Naive thymus-derived CD4-positive, alpha-beta T cell (primary cell): ENCODE results near the gene TKTL2. TPM values are rescaled to one million over a fixed set of nuclear protein-coding genes. Genes with fewer than 3 reads are reported as not detected.
"Not testable (repeated sequence)": the region's sequence is repeated elsewhere in the genome, so short reads cannot be mapped to it uniquely, and the experiment has no call there.

Experiments used
- ATAC-seq: fragments of 150-1000 bp; cut with Tn5 transposase; 2 replicates; pipeline ENCODE4 v1.10.0; 2021; ENCODE audit warnings: mild to moderate bottlenecking, moderate library complexity
- CTCF ChIA-PET: fragments of 350-600 bp; sonication (Branson Sonifier 250); formaldehyde crosslinking; loops from one replicate; lab custom pipeline; 2021; ENCODE audit warnings: antibody characterized with exemption; lab: Charles Lee
- POLR2A ChIA-PET: fragments of 350-600 bp; sonication (Branson Sonifier 250); formaldehyde crosslinking; loops from one replicate; lab custom pipeline; 2021; ENCODE audit warnings: antibody characterized with exemption, inconsistent platforms; lab: Charles Lee
- DNase-seq, 9 donors: peaks; one replicate each; pipeline versions ENCODE4 v3.0.0 to v3.0.0-alpha.2; 2020 to 2022; ENCODE audit warnings: mixed read lengths in 1 of 9
- H3K27ac ChIP-seq: one replicate; pipeline ENCODE4 v1.7.0; 2013; ENCODE audit warnings: mild to moderate bottlenecking, low read depth, low read length, moderate library complexity
- H3K27me3 ChIP-seq, 2 donors: one replicate each; pipeline ENCODE4 v1.7.0; 2013; ENCODE audit warnings: low read length in 2 of 2, mild to moderate bottlenecking in 2 of 2, moderate library complexity in 2 of 2; ENCODE audit not compliant: control insufficient read depth in 2 of 2, insufficient read depth in 2 of 2
- H3K36me3 ChIP-seq, 3 experiments: 1 replicate in 2 of 3; 2 replicates in 1 of 3; pipeline ENCODE4 v1.7.0; 2013; ENCODE audit warnings: low read length in 3 of 3, mild to moderate bottlenecking in 3 of 3, moderate library complexity in 1 of 3; ENCODE audit not compliant: insufficient read depth in 3 of 3, control insufficient read depth in 2 of 3
- H3K4me1 ChIP-seq, 2 donors: one replicate each; pipeline ENCODE4 v1.7.0; 2013; ENCODE audit warnings: low read length in 2 of 2, mild to moderate bottlenecking in 2 of 2, moderate library complexity in 1 of 2; ENCODE audit not compliant: control insufficient read depth in 2 of 2, insufficient read depth in 2 of 2
- H3K4me3 ChIP-seq: 2 replicates; pipeline ENCODE4 v1.7.0; 2013; ENCODE audit warnings: mild to moderate bottlenecking, low read length
- H3K9me3 ChIP-seq, 3 experiments: 1 replicate in 2 of 3; 2 replicates in 1 of 3; pipeline ENCODE4 v1.7.0; 2013; ENCODE audit warnings: low read length in 3 of 3; ENCODE audit not compliant: control insufficient read depth in 2 of 3
- H3K27ac Mint-ChIP-seq, 9 donors: one replicate each; pipeline ENCODE4 v1.8.0; 2020 to 2022; ENCODE audit warnings: mixed read lengths in 9 of 9, mild to moderate bottlenecking in 8 of 9, moderate library complexity in 5 of 9, inconsistent platforms in 2 of 9
- H3K27me3 Mint-ChIP-seq, 5 donors: one replicate each; pipeline ENCODE4 v1.8.0; 2021 to 2022; ENCODE audit warnings: mixed read lengths in 5 of 5, mild to moderate bottlenecking in 1 of 5
- H3K36me3 Mint-ChIP-seq, 5 donors: one replicate each; pipeline ENCODE4 v1.8.0; 2020 to 2022; ENCODE audit warnings: mixed read lengths in 5 of 5, mild to moderate bottlenecking in 3 of 5, inconsistent platforms in 1 of 5
- H3K4me1 Mint-ChIP-seq, 7 donors: one replicate each; pipeline ENCODE4 v1.8.0; 2020 to 2022; ENCODE audit warnings: mixed read lengths in 7 of 7, mild to moderate bottlenecking in 3 of 7, inconsistent platforms in 1 of 7
- H3K4me3 Mint-ChIP-seq, 10 donors: one replicate each; pipeline ENCODE4 v1.8.0; 2020 to 2022; ENCODE audit warnings: mild to moderate bottlenecking in 10 of 10, mixed read lengths in 10 of 10, moderate library complexity in 6 of 10, inconsistent platforms in 2 of 10
- H3K9me3 Mint-ChIP-seq, 11 donors: one replicate each; pipeline ENCODE4 v1.8.0; 2020 to 2022; ENCODE audit warnings: mixed read lengths in 11 of 11, mild to moderate bottlenecking in 4 of 11, inconsistent platforms in 1 of 11, moderate library complexity in 1 of 11
- intact Hi-C, 2 donors: fragments of 100-400 bp; cut with micrococcal nuclease; formaldehyde crosslinking; loops; one replicate each; pipeline ENCODE4 v1.15.1; 2023
- polyA plus RNA-seq, 2 donors: library from polyadenylated mRNA; unstranded; fragments of 300-500 nt; fragmentation: Illumina TruSeq; gene quantifications; one replicate each; pipeline ENCODE4 v1.2.3, GENCODE V29; 2021
- total RNA-seq, 6 experiments: library from RNA in 5 of 6; stranded (reverse) in 5 of 6; gene quantifications; 1 replicate in 5 of 6; 2 replicates in 1 of 6; pipeline ENCODE4 v1.2.3 and lab custom pipeline; 2021 to 2026

Gene TKTL2
- total and polyA plus RNA-seq, 7 experiments from 2014 or later, result 0.32 TPM; not detected in 6

GRCh38 chr4:163467082-163467770, 6.3 kb downstream of the TKTL2 start:
- DNase-seq (no peak), ATAC-seq (no peak)
- Mint-ChIP-seq H3K27ac (no peak overlapping the region), H3K9me3 (no peaks in the 10 kb centered on the region), H3K27me3 (peaks cover 9 to 30% (median 17%) of the 10 kb centered on the region in 5 donors), H3K36me3 (no peaks in the 10 kb centered on the region), H3K4me1 (no peaks in the 10 kb centered on the region), H3K4me3 (no peak overlapping the region)
- no peaks in the 10 kb centered on the region for H3K4me1 ChIP-seq
- H3K27ac ChIP-seq, result no peak overlapping the region
- POLR2A ChIA-PET, result no interaction called here
- no peaks in the 10 kb centered on the region for H3K27me3 ChIP-seq
- H3K9me3 ChIP-seq, result no peaks in the 10 kb centered on the region
- no peak overlapping the region for H3K4me3 ChIP-seq
- H3K36me3 ChIP-seq, result no peaks in the 10 kb centered on the region
- intact Hi-C loops, result no loop called here
- CTCF ChIA-PET, result no interaction called here

DNA sequence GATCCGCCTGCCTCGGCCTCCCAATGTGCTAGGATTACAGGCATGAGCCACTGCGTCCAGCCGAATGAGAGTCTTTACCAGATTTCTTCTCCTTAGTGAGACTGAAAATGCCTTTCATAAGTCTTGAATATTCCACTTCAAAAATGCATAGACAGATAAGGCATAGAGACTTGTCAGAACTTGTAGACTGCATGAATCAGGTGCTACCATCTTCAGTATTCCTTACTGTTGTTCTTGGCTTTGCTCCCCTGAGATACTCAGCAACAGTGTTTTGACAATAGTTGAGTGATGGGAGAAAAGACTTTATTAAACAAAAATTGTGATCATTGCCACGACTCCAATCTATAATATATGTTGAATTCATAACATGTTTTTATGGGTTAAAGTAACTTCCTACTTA, 11.0 kb downstream of the TKTL2 start:
- DNase-seq (no peak), ATAC-seq (no peak)
- no peak overlapping the region for H3K27ac ChIP-seq
- intact Hi-C loops, result no loop called here
- Mint-ChIP-seq H3K4me1 (no peaks in the 10 kb centered on the region), H3K4me3 (no peak overlapping the region), H3K9me3 (no peaks in the 10 kb centered on the region), H3K27ac (no peak overlapping the region), H3K36me3 (no peaks in the 10 kb centered on the region), H3K27me3 (peaks cover 0 to 31% (median 23%) of the 10 kb centered on the region in 5 donors)
- ChIA-PET CTCF (no interaction called here), POLR2A (no interaction called here)
- H3K4me3 ChIP-seq, result no peak overlapping the region
- H3K4me1 ChIP-seq, result no peaks in the 10 kb centered on the region
- no peaks in the 10 kb centered on the region for H3K27me3 ChIP-seq
- no peaks in the 10 kb centered on the region for H3K9me3 ChIP-seq
- H3K36me3 ChIP-seq, result no peaks in the 10 kb centered on the region

DNA sequence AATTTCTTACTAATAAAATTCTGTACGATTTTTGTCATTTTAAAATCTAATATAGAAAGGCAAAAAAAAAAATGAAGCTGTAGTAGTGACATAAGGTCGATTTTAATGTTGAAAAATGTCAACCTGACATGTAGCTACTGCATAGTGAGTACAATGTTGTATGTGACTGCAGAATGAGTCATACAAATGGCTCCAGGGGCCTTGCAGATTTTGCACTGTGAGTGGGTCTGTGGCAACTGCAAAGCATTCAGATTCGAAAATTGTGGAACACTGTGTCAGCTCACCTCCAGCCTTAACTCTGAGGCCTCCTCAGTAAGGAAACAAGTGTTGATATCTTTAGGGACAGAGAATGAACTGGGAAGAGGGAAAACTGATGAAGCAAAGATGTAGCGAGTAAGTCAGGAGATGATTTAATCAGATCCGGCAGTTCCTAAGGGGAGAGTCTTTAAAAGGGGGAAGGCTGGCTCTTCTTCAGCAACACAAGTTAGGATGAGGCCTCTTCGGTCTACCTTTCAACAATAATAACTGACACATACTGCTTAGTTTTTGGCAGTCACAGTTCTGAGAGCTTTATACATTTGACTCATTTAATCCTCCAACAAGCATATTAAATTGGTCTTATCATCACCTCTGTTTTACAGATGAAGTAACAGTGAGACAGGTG, 24.9 kb downstream of the TKTL2 start:
- DNase-seq (no peak), ATAC-seq (no peak)
- H3K4me1 Mint-ChIP-seq, result peaks cover 0 to 1% (median 0%) of the 10 kb centered on the region in 7 donors
- no peaks in the 10 kb centered on the region for H3K4me1 ChIP-seq
- no peaks in the 10 kb centered on the region for H3K9me3 Mint-ChIP-seq
- H3K36me3 Mint-ChIP-seq, result no peaks in the 10 kb centered on the region
- no peak overlapping the region for H3K4me3 ChIP-seq
- intact Hi-C loops, result no loop called here
- no peaks in the 10 kb centered on the region for H3K9me3 ChIP-seq
- H3K27me3 ChIP-seq, result no peaks in the 10 kb centered on the region
- ChIA-PET POLR2A (no interaction called here), CTCF (no interaction called here)
- H3K27ac ChIP-seq, result no peak overlapping the region
- H3K27ac Mint-ChIP-seq, result no peak overlapping the region
- H3K4me3 Mint-ChIP-seq, result no peak overlapping the region
- H3K27me3 Mint-ChIP-seq, result peaks cover 0 to 25% (median 4%) of the 10 kb centered on the region in 5 donors
- H3K36me3 ChIP-seq, result no peaks in the 10 kb centered on the region

GRCh38 chr4:163447481-163447880, 26.1 kb downstream of the TKTL2 start:
- Histone ChIP-seq H3K9me3 (no peaks in the 10 kb centered on the region), H3K4me1 (no peaks in the 10 kb centered on the region), H3K27me3 (no peaks in the 10 kb centered on the region), H3K27ac (no peak overlapping the region), H3K36me3 (no peaks in the 10 kb centered on the region), H3K4me3 (no peak overlapping the region)
- Mint-ChIP-seq H3K27me3 (peaks cover 0 to 26% (median 11%) of the 10 kb centered on the region in 5 donors), H3K27ac (no peak overlapping the region), H3K4me3 (no peak overlapping the region), H3K9me3 (no peaks in the 10 kb centered on the region), H3K4me1 (peaks cover 0 to 2% (median 0%) of the 10 kb centered on the region in 7 donors), H3K36me3 (no peaks in the 10 kb centered on the region)
- CTCF ChIA-PET, result no interaction called here
- POLR2A ChIA-PET, result no interaction called here
- intact Hi-C loops, result no loop called here
- DNase-seq, result no peak
- no peak for ATAC-seq

DNA sequence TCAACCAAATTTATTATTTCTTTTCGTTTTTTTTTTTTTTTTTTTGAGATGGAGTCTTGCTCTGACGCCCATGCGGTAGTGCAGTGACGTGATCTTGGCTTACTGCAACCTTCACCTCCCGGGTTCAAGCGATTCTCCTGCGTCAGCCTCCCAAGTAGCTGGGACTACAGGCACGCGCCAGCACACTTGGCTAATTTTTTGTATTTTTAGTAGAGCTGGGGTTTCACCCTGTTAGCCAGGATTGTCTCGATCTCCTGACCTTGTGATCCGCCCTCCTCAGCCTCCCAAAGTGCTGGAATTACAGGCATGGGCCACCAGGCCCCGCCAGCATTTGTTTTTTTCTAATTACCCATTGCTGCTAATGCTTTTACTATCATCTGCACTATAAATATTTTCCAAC, 26.5 kb downstream of the TKTL2 start:
- H3K27ac Mint-ChIP-seq, H3K9me3 ChIP-seq, intact Hi-C loops, ATAC-seq, H3K27me3 ChIP-seq, H3K4me3 ChIP-seq, H3K4me1 ChIP-seq, H3K27ac ChIP-seq, H3K4me3 Mint-ChIP-seq, H3K36me3 Mint-ChIP-seq, H3K36me3 ChIP-seq, POLR2A ChIA-PET, H3K9me3 Mint-ChIP-seq, DNase-seq, H3K4me1 Mint-ChIP-seq: not testable (repeated sequence)
- CTCF ChIA-PET, result interaction anchor here (0.6 kb wide), 1 partner anchor 73 kb away, joined by 3 read pairs; no protein-coding TSS in a partner anchor
- peaks cover 0 to 28% (median 12%) of the 10 kb centered on the region in 5 donors for H3K27me3 Mint-ChIP-seq

DNA sequence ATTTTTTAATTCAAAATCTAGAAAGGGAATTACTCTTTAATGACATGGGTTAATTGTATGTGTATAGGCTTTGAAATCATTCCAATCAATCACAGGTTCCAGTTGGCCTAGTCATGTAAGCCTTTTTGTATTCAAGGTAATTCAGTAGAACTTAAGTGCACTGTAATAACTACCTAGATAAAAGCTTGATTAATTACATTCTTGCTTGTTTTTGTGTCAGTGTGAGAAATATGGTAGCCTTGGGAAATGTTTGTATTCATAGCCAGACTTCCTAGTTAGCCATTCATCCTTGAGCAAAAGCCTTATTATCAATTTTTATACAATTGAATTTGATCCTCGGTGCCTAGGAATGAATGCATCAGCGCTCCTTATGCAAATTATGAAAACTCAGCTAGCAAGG, 33.5 kb downstream of the TKTL2 start:
- H3K27ac ChIP-seq, result no peak overlapping the region
- ChIA-PET CTCF (no interaction called here), POLR2A (no interaction called here)
- no peaks in the 10 kb centered on the region for H3K36me3 ChIP-seq
- H3K9me3 ChIP-seq, result no peaks in the 10 kb centered on the region
- Mint-ChIP-seq H3K4me3 (no peak overlapping the region), H3K27ac (no peak overlapping the region), H3K9me3 (no peaks in the 10 kb centered on the region), H3K36me3 (no peaks in the 10 kb centered on the region), H3K27me3 (peaks cover 4 to 19% (median 12%) of the 10 kb centered on the region in 5 donors), H3K4me1 (peaks cover 0 to 2% (median 0%) of the 10 kb centered on the region in 7 donors)
- ATAC-seq (no peak), DNase-seq (no peak)
- no peaks in the 10 kb centered on the region for H3K4me1 ChIP-seq
- intact Hi-C loops, result no loop called here
- peaks cover 0 to 3% of the 10 kb centered on the region in 2 donors for H3K27me3 ChIP-seq
- H3K4me3 ChIP-seq, result no peak overlapping the region
